Spleen (tissue), 11 donors: ENCODE data around the gene RAET1L. TPM values are rescaled to one million over a fixed set of nuclear protein-coding genes. Genes with fewer than 3 reads are reported as not detected.

Experiments used
- DNase-seq: peaks from one replicate; pipeline ENCODE4 v3.0.0-alpha.2; 2020
- H3K27ac ChIP-seq, 8 donors: fragments of 200-600 bp; sonication (generic) in 7 of 8; 1 replicate in 4 of 8; 2 replicates in 4 of 8; pipeline versions ENCODE4 v1.5.0 to v1.8.0; 2016 to 2021; ENCODE audit warnings: inconsistent platforms in 4 of 8, mild to moderate bottlenecking in 4 of 8, moderate library complexity in 1 of 8
- H3K27me3 ChIP-seq, 7 donors: fragments of 200-600 bp; sonication (generic) in 6 of 7; replicated peaks in 1 of 7; 1 replicate in 4 of 7; 2 replicates in 3 of 7; pipeline versions ENCODE4 v1.5.0 to v1.8.0; 2016 to 2021; ENCODE audit warnings: inconsistent platforms in 3 of 7, mild to moderate bottlenecking in 1 of 7
- H3K36me3 ChIP-seq, 6 donors: fragments of 200-600 bp; sonication (generic) in 5 of 6; 1 replicate in 4 of 6; 2 replicates in 2 of 6; pipeline versions ENCODE4 v1.5.0 to v1.8.0; 2016 to 2021; ENCODE audit warnings: inconsistent platforms in 2 of 6
- H3K4me1 ChIP-seq, 6 donors: fragments of 200-600 bp; sonication (generic) in 5 of 6; 1 replicate in 3 of 6; 2 replicates in 3 of 6; pipeline versions ENCODE4 v1.5.0 to v1.8.0; 2016 to 2021; ENCODE audit warnings: inconsistent platforms in 3 of 6
- H3K4me3 ChIP-seq, 8 donors: fragments of 200-600 bp; sonication (generic) in 7 of 8; 1 replicate in 4 of 8; 2 replicates in 4 of 8; pipeline versions ENCODE4 v1.5.0 to v1.8.0; 2016 to 2021; ENCODE audit warnings: inconsistent platforms in 4 of 8, mild to moderate bottlenecking in 4 of 8, moderate library complexity in 2 of 8
- H3K9me3 ChIP-seq, 8 donors: fragments of 200-600 bp; sonication (generic) in 7 of 8; 1 replicate in 4 of 8; 2 replicates in 4 of 8; pipeline versions ENCODE4 v1.5.0 to v1.8.0; 2016 to 2021; ENCODE audit warnings: inconsistent platforms in 4 of 8
- CTCF ChIP-seq, 11 experiments: fragments of 200-600 bp in 7 of 11; fragments of 450-650 bp in 4 of 11; sonication (generic) in 4 of 11; IDR thresholded peaks in 8 of 11; conservative IDR thresholded peaks in 3 of 11; 1 replicate in 7 of 11; 2 replicates in 4 of 11; pipeline versions ENCODE4 v1.4.0 to v1.8.0; 2016 to 2021; ENCODE audit warnings: antibody characterized with exemption in 11 of 11, inconsistent platforms in 4 of 11, mild to moderate bottlenecking in 1 of 11
- POLR2A ChIP-seq, 3 donors: fragments of 450-650 bp; IDR thresholded peaks; one replicate each; pipeline ENCODE4 v1.5.1; 2017; ENCODE audit warnings: antibody characterized with exemption in 3 of 3, mild to moderate bottlenecking in 1 of 3
- POLR2AphosphoS5 ChIP-seq, 3 donors: sonication (generic); formaldehyde crosslinking; IDR thresholded peaks; one replicate each; pipeline ENCODE4 v1.5.1; 2017; ENCODE audit warnings: antibody characterized with exemption in 3 of 3
- WGBS, 5 donors: extraction: QIAGEN DNeasy Blood & Tissue Kit in 3 of 5; methylation state at CpG; one replicate each; pipeline versions ENCODE4 v1.1.5 to v1.1.7; 2013 to 2018; 5-methylcytosine and 5-hydroxymethylcytosine counted together
- intact Hi-C: fragments of 100-400 bp; cut with DNase I; formaldehyde crosslinking; loops from one replicate; pipeline ENCODE4 v1.15.0; 2023; ENCODE audit warnings: low total_unique reads
- polyA plus RNA-seq, 3 donors: library from polyadenylated mRNA; stranded (reverse); fragments of 200-250 nt; gene quantifications; one replicate each; pipeline ENCODE4 v1.2.1, GENCODE V29; 2013
- total RNA-seq, 7 donors: library from RNA; depleted of rRNA in 3 of 7; stranded (reverse); fragments of >200 nt in 3 of 7; fragmentation: NEBNext Ultra II Directional in 4 of 7; extraction: Animal tissue kit (Norgen Biotek cat#: 25700) in 4 of 7; gene quantifications; one replicate each; pipeline versions ENCODE4 v1.1.0 to v1.2.1, GENCODE V29; 2016 to 2021
- donor health status: healthy with polysubstance abuse.
- donor health status: DM: no; HTN: no; CAD: no; lungs with moderate emphysema.
- donor health status: DM: no; HTN: no; CAD: no.
- donor health status: Bipolar disorder and iron deficiency.
- donor health status: healthy.
- donor health status: DM: no; HTN: no; CAD: no.
- donor health status: DM: yes; HTN: yes; CAD: no.

Gene RAET1L
- total and polyA plus RNA-seq, 10 donors, result not detected

- no peak for DNase-seq
- WGBS, 5 donors, result 76 to 86% (median 81%) methylated on average over 19 of the region's 19 CpGs
- Histone ChIP-seq H3K4me3 (no peak overlapping the region), H3K27me3 (peaks cover 0 to 53% (median 13%) of the 10 kb centered on the region in 7 donors), H3K27ac (no peak overlapping the region), H3K4me1 (no peaks in the 10 kb centered on the region), H3K36me3 (no peaks in the 10 kb centered on the region), H3K9me3 (no peaks in the 10 kb centered on the region)
- intact Hi-C loops, result no loop called here
- TF ChIP-seq CTCF (IDR thresholded peaks at IDR 0.05 in 8 of 11, conservative IDR thresholded peaks at IDR 0.05 in 3 of 11) (no peak), POLR2A (IDR thresholded peaks at IDR 0.05) (no peak), POLR2AphosphoS5 (IDR thresholded peaks at IDR 0.05) (no peak)
Measured at GRCh38 chr6:150043501-150044412, 18.4 kb upstream of the RAET1L start.

GRCh38 chr6:150043096-150043495 lies 17.8 kb upstream of the RAET1L start:
- H3K27me3 ChIP-seq, result peaks cover 0 to 59% (median 20%) of the 10 kb centered on the region in 7 donors
- 88 to 91% (median 89%) methylated on average over 13 of the region's 13 CpGs for WGBS, 5 donors
- no peaks in the 10 kb centered on the region for H3K9me3 ChIP-seq
- no peaks in the 10 kb centered on the region for H3K36me3 ChIP-seq
- no peak overlapping the region for H3K27ac ChIP-seq
- H3K4me3 ChIP-seq, result no peak overlapping the region
- H3K4me1 ChIP-seq, result peaks cover 0 to 4% (median 2%) of the 10 kb centered on the region in 6 donors
- TF ChIP-seq POLR2A (IDR thresholded peaks at IDR 0.05), result no peak
- TF ChIP-seq POLR2AphosphoS5 (IDR thresholded peaks at IDR 0.05), result no peak
- no peak for TF ChIP-seq CTCF (IDR thresholded peaks at IDR 0.05 in 8 of 11, conservative IDR thresholded peaks at IDR 0.05 in 3 of 11)
- DNase-seq, result no peak
- intact Hi-C loops, result no loop called here

GRCh38 chr6:150038202-150039062 lies 13.1 kb upstream of the RAET1L start:
- H3K4me3 ChIP-seq, result peak overlapping the region in 5 of 8 donors; percentile 5 to 55 (median 23)
- DNase-seq, result no peak

More at GRCh38 chr6:150038202-150039062, 13.1 kb upstream of the RAET1L start:
- WGBS, 5 donors, result 6 to 11% (median 8%) methylated on average over 21 of the region's 21 CpGs
- Histone ChIP-seq H3K27ac (no peak overlapping the region), H3K9me3 (no peaks in the 10 kb centered on the region), H3K27me3 (peaks cover 0 to 81% (median 51%) of the 10 kb centered on the region in 7 donors), H3K4me1 (peaks cover 9 to 15% (median 12%) of the 10 kb centered on the region in 6 donors), H3K36me3 (no peaks in the 10 kb centered on the region)
- TF ChIP-seq POLR2A (IDR thresholded peaks at IDR 0.05) (no peak), POLR2AphosphoS5 (IDR thresholded peaks at IDR 0.05) (no peak), CTCF (IDR thresholded peaks at IDR 0.05 in 8 of 11, conservative IDR thresholded peaks at IDR 0.05 in 3 of 11) (no peak)
- intact Hi-C loops, result no loop called here
